Gastrocnemius medialis (tissue), 4 donors: ENCODE data around the gene DCAF8.

Source experiments
- POLR2A ChIP-seq, 2 donors: fragments of 450-650 bp; IDR thresholded peaks; one replicate each; pipeline ENCODE4 v1.6.1; 2017; ENCODE audit warnings: antibody characterized with exemption in 2 of 2, mild to moderate bottlenecking in 2 of 2, moderate library complexity in 2 of 2
- TF ChIP-seq, protein P1 (sequence below), 5 experiments: fragments of 450-650 bp in 3 of 5; fragments of 200-600 bp in 2 of 5; sonication (generic) in 2 of 5; IDR thresholded peaks in 4 of 5; conservative IDR thresholded peaks in 1 of 5; 1 replicate in 4 of 5; 2 replicates in 1 of 5; pipeline ENCODE4 v1.5.1; 2016 to 2019; ENCODE audit warnings: antibody characterized with exemption in 5 of 5, mild to moderate bottlenecking in 3 of 5, moderate library complexity in 3 of 5

DNA sequence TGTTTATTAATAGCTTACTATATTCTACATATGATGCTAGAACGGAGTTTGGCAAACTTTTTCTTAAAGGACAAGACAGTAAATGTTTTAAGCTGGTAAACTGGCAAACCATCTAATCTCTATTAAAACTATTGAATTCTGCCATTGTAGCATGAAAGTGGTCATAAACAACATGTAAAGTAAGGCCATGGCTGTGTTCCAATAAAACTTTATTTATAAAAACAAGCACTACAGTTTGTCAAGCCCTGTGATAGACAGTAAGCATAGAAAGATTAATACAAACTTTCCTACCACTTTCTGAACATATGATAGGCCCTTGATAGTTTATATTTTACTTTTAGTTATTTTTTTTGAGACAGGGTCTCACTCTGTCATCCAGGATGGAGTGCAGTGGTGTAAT is 34.8 kb downstream of the DCAF8 start:
- TF ChIP-seq, protein P1, sequence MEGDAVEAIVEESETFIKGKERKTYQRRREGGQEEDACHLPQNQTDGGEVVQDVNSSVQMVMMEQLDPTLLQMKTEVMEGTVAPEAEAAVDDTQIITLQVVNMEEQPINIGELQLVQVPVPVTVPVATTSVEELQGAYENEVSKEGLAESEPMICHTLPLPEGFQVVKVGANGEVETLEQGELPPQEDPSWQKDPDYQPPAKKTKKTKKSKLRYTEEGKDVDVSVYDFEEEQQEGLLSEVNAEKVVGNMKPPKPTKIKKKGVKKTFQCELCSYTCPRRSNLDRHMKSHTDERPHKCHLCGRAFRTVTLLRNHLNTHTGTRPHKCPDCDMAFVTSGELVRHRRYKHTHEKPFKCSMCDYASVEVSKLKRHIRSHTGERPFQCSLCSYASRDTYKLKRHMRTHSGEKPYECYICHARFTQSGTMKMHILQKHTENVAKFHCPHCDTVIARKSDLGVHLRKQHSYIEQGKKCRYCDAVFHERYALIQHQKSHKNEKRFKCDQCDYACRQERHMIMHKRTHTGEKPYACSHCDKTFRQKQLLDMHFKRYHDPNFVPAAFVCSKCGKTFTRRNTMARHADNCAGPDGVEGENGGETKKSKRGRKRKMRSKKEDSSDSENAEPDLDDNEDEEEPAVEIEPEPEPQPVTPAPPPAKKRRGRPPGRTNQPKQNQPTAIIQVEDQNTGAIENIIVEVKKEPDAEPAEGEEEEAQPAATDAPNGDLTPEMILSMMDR (IDR thresholded peaks at IDR 0.05 in 4 of 5, conservative IDR thresholded peaks at IDR 0.05 in 1 of 5) = no peak
- TF ChIP-seq POLR2A (IDR thresholded peaks at IDR 0.05) = no peak
